GM19239 (cell line): ENCODE measurements around the gene NUDT3.
"Not testable (repeated sequence)": the region's sequence is repeated elsewhere in the genome, so short reads cannot be mapped to it uniquely, and the experiment has no call there.

Experiments used
- DNase-seq: peaks from one replicate; pipeline ENCODE4 v3.0.0; 2011; ENCODE audit warnings: low spot score; ENCODE audit not compliant: insufficient read length
- FAIRE-seq: peaks from 2 replicates; lab custom pipeline; 2011; peaks lifted over from hg19 to GRCh38; lab: Jason Lieb, UNC

The NUDT3 gene

GRCh38 chr6:34347303-34347702 lies 45.2 kb downstream of the NUDT3 start:
- peak; percentile 4 for FAIRE-seq
- DNase-seq = no peak

GRCh38 chr6:34346175-34347119 lies 46.0 kb downstream of the NUDT3 start:
- FAIRE-seq = peak; percentile 55

GRCh38 chr6:34343806-34344205 lies 48.7 kb downstream of the NUDT3 start:
- DNase-seq = no peak
- FAIRE-seq = no peak

More at GRCh38 chr6:34346175-34347119, 46.0 kb downstream of the NUDT3 start:
- no peak for DNase-seq

GRCh38 chr6:34342247-34342646 lies 50.2 kb downstream of the NUDT3 start:
- FAIRE-seq = no peak
- no peak for DNase-seq

GRCh38 chr6:34341481-34341971 lies 50.9 kb downstream of the NUDT3 start:
- no peak for FAIRE-seq
- DNase-seq = no peak

GRCh38 chr6:34340906-34341480 lies 51.5 kb downstream of the NUDT3 start:
- DNase-seq (no peak), FAIRE-seq (no peak)

GRCh38 chr6:34340394-34340793 lies 52.1 kb downstream of the NUDT3 start:
- no peak for DNase-seq
- FAIRE-seq = peak; percentile 42

GRCh38 chr6:34339971-34340370 lies 52.5 kb downstream of the NUDT3 start:
- FAIRE-seq = no peak
- DNase-seq = no peak

GRCh38 chr6:34339432-34339831 lies 53.0 kb downstream of the NUDT3 start:
- no peak for FAIRE-seq
- no peak for DNase-seq

- no peak for FAIRE-seq
- no peak for DNase-seq
Observed at GRCh38 chr6:34338811-34339210, 53.7 kb downstream of the NUDT3 start.

- DNase-seq (no peak), FAIRE-seq (no peak)
Observed at GRCh38 chr6:34338377-34338776, 54.1 kb downstream of the NUDT3 start.

GRCh38 chr6:34334796-34335416 lies 57.6 kb downstream of the NUDT3 start:
- DNase-seq = no peak
- FAIRE-seq = no peak

GRCh38 chr6:34333858-34334257 lies 58.6 kb downstream of the NUDT3 start:
- DNase-seq (no peak), FAIRE-seq (peak; percentile 44)

- DNase-seq (no peak), FAIRE-seq (peak; percentile 95)
Observed at GRCh38 chr6:34332251-34333198, 59.9 kb downstream of the NUDT3 start.

GRCh38 chr6:34331371-34332050 lies 61.0 kb downstream of the NUDT3 start:
- DNase-seq (no peak), FAIRE-seq (no peak)

GRCh38 chr6:34329814-34330213 lies 62.7 kb downstream of the NUDT3 start:
- DNase-seq, FAIRE-seq: not testable (repeated sequence)

- FAIRE-seq = no peak
Observed at GRCh38 chr6:34328969-34329368, 63.5 kb downstream of the NUDT3 start.

GRCh38 chr6:34327313-34328205 lies 64.9 kb downstream of the NUDT3 start:
- not testable (repeated sequence) for FAIRE-seq, DNase-seq

More at GRCh38 chr6:34328969-34329368, 63.5 kb downstream of the NUDT3 start:
- no peak for DNase-seq
